Prostate gland (tissue), 2 donors: Measurements from ENCODE around the gene STK25.

Experiments
- POLR2A ChIP-seq: fragments of 450-650 bp; IDR thresholded peaks from one replicate; pipeline ENCODE4 v1.6.1; 2016; ENCODE audit warnings: antibody characterized with exemption, mild to moderate bottlenecking
- TF ChIP-seq, protein P1 (sequence below), 4 experiments: fragments of 200-600 bp in 2 of 4; fragments of 450-650 bp in 2 of 4; sonication (generic) in 2 of 4; IDR thresholded peaks; 1 replicate in 3 of 4; 2 replicates in 1 of 4; pipeline ENCODE4 v1.5.1; 2016 to 2019; ENCODE audit warnings: antibody characterized with exemption in 4 of 4, mild to moderate bottlenecking in 2 of 4, moderate library complexity in 2 of 4

DNA sequence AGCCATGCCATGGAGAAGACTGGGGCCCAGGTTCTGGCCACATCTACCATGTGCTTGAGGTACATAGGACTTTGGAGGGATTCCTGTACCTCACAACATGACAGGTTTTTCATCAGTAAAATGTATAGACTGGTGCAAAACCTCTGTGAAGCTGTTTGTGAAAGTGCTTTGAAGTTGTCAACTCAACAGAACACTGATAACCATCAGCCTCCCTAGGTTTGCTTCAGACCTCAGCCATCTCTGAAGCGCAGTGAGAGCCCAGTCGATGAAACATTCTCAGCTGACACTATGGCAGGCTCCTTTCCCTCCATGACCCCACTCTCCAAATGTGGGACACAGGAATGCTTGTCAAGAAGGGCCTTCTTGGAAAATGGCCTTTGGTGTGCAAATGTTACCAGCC lies 38.6 kb downstream of the STK25 start:
- TF ChIP-seq, protein P1, sequence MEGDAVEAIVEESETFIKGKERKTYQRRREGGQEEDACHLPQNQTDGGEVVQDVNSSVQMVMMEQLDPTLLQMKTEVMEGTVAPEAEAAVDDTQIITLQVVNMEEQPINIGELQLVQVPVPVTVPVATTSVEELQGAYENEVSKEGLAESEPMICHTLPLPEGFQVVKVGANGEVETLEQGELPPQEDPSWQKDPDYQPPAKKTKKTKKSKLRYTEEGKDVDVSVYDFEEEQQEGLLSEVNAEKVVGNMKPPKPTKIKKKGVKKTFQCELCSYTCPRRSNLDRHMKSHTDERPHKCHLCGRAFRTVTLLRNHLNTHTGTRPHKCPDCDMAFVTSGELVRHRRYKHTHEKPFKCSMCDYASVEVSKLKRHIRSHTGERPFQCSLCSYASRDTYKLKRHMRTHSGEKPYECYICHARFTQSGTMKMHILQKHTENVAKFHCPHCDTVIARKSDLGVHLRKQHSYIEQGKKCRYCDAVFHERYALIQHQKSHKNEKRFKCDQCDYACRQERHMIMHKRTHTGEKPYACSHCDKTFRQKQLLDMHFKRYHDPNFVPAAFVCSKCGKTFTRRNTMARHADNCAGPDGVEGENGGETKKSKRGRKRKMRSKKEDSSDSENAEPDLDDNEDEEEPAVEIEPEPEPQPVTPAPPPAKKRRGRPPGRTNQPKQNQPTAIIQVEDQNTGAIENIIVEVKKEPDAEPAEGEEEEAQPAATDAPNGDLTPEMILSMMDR (IDR thresholded peaks at IDR 0.05), result no peak
- TF ChIP-seq POLR2A, result no peak
